CD4-positive, alpha-beta T cell treated with Interleukin-12 subunit alpha and Interleukin-12 subunit beta, for 1 hour (primary cell): Measurements from ENCODE around the gene DMRTC2.

Experiments
- DNase-seq: peaks from one replicate; pipeline ENCODE4 v3.0.0-alpha.2; 2020

The DMRTC2 gene

GRCh38 chr19:41892173-41892902 lies 47.5 kb downstream of the DMRTC2 start:
- DNase-seq: no peak

GRCh38 chr19:41893899-41894298 lies 49.1 kb downstream of the DMRTC2 start:
- no peak for DNase-seq

- no peak for DNase-seq
Measured at GRCh38 chr19:41894350-41894749, 49.5 kb downstream of the DMRTC2 start.

GRCh38 chr19:41895745-41896580 lies 51.1 kb downstream of the DMRTC2 start:
- no peak for DNase-seq

GRCh38 chr19:41896581-41896942 lies 51.7 kb downstream of the DMRTC2 start:
- no peak for DNase-seq

- DNase-seq: no peak
Measured at GRCh38 chr19:41897181-41897580, 52.3 kb downstream of the DMRTC2 start.

- no peak for DNase-seq
Measured at GRCh38 chr19:41897820-41898219, 53.0 kb downstream of the DMRTC2 start.

- DNase-seq: no peak
Measured at GRCh38 chr19:41898235-41898634, 53.4 kb downstream of the DMRTC2 start.
